Hypothalamus (tissue), 51 donors: ENCODE data around the gene APEX1.
A peak's percentile ranks its signal among the peaks of the same experiment; 100 is the strongest.

ENCODE experiments used
- DNase-seq, 51 donors: peaks; one replicate each; lab custom pipeline; 2025; lab: John Stamatoyannopoulos, UW

Gene APEX1

GRCh38 chr14:20469890-20470602 lies 15.0 kb downstream of the APEX1 start:
- peak in 19 of 51 donors; percentile 5 to 74 (median 30) for DNase-seq

DNA sequence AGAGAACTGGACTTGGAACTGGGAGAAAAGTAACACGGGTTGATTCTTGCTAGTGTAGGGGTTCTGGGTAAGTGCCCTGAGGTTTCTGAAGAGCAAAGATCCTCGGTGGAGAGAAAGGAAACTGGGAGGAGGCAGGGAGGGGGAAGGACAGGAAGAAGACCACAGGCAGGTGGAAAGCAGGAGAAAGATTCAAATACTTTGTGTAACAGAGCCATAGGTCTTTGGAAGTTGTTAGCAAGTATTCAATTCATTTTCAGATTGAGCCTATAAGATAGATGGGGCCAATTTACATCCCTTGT lies 15.5 kb downstream of the APEX1 start:
- DNase-seq: no peak

- DNase-seq: no peak
Measured at GRCh38 chr14:20472536-20473169, 17.6 kb downstream of the APEX1 start.

GRCh38 chr14:20476776-20477175 lies 21.8 kb downstream of the APEX1 start:
- no peak for DNase-seq

DNA sequence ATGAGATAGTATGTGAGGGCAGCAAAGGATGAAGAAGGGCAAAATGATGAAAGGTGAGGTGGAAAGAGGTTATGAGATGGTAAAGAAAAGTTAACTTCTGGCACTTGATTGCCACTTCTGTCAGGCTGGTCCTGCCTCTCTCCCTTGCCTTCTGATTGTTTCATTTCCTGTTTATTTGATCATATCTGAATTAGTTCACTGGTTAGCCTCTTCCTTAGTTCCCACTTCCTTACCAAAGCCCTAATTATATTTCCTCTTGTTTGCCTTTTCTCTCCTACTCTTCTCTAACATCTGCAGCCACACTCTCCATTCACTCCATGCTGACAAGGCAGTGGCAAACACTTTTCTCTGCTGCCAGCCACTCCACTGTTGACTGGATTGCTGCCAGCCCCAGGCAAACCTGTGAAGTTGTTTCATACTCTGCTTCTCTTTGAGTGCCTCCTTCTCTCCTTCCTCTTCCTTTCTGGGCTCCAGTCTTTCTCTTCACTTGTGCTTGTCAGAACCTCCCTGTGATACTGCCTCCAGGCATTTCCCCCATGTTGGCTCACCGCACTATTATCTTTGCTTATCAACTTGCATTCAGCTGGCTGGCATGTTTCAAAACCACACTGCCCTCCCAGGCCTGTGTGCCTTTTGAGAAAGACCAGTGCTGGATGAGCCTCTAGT lies 22.3 kb downstream of the APEX1 start:
- peak in 19 of 51 donors; percentile 1 to 37 (median 13) for DNase-seq

DNA sequence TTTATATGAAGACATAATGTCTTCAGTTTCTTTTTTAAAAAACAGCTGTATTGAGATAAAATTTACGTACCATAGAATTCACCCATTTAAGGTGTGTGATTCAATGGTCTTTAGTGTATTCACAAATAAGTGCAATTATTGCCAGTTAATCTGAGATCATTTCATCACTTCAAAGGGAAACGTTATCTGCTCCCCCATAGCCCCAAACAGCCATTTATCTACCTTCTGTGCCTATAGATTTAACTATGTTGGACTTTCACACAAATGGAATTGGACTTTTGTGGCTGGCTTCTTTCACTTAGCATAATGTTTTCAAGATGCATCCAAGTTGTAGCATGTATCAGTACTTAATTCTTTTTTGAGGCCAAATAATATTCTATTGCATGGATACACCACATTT lies 23.9 kb downstream of the APEX1 start:
- DNase-seq: no peak

- no peak for DNase-seq
Measured at GRCh38 chr14:20482382-20482781, 27.4 kb downstream of the APEX1 start.

DNA sequence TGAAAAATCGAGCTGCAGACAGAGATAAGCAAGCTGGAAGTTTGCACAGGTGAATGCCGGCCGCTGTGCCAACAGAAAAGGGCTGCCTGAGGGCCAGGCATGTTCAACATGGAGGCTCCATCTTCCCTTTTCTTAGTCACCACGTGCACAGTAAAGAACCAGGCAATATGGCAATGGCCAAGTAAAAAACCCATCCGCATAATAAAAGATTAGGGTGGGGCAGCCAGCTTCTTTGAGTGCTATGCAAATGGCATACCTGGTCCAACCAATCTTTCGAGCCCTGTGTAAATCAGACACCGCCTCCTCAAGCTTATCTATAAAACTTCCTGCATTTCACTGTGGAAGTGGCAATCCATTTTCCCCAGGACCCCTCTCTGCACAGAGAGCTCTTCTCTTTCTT lies 30.9 kb downstream of the APEX1 start:
- no peak for DNase-seq

DNA sequence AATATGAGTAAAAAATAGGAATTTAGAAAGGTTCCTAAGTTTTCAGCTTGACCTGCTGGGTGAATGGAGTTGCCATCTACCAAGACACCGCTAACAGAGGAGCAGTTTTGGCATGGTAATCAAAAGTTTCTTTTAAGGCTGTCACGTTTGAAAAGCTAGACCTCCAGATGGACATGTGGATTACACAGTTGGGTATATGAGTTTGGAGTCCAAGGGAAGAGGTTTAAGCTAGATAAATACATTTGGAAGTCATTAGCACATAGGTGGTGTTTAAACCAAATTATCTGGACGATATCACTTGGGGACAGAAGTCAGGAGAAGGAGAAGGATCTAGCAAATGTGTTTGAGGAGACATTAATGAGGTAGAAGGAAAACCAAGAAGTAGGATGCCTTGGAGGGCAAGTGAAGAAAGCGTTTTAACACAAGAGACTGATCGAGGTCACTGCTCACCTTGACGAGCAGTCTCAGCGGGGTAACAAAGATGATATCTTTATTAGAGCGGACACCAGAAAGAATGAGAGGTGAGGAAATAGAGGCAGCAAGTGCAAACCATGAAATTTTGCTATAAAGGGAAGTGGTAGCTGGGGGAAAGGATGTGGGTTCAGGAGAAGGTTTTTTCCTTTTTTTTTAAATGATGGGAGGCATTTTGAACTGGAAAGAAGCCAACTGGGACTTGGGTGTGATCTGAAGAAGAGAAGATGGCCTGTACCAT lies 31.8 kb downstream of the APEX1 start:
- DNase-seq: no peak

DNA sequence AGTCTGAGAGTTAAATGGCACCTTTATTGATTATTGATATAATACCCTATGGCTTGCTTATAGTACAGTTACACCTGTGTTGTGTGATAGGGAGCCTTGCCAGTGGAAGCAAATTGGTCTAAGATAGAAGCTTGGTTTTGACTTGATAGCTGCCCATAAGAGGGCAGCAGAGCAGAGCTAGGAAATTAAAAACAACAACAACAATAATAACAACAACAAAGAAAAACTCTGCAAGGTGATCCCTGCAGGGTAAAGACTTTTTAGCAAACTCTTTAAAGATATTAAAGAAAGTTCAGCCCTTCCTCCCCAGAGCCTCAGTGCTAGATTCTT lies 32.3 kb downstream of the APEX1 start:
- DNase-seq: no peak

DNA sequence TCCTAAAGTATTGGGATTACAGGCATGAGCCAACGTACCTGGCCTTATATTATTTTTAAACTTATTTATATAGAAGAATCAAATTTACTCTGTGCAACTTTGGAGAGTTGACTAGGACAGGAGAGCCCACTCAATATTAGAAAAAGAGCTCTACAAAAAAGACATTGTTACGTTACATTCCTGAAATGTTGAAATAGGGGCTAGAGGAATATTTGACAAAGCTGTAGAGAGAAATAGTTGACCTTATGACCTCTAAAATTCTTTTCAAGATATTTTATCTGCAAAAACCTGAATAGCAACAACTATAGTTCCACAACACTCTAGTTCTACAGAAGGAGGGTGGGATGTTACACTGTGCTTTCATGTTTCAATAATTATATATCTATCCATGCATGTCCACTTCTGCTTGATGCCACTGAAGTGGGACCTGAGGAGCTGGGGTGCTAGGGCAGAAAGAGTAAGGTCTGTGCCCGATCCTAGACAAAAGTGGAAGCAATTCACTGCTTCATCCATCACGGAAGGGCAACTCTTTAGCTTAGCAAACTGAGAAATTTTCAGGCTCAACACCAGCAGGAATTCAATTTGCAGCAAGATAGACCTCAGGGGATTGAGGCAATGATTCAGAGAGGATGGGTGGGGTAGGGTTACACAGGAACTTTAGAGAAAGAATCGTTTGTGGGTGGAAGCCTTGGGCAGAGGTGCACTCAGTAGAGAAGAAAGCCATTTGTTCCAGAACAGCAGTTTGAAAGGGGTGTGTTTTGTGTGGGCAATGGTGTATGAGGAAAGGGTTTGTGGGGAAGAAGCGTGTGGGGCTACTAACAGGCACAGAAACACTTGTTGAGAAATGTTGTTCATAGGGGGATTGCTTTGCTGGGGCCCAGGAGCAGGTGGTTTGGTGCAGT lies 34.3 kb downstream of the APEX1 start:
- no peak for DNase-seq

DNA sequence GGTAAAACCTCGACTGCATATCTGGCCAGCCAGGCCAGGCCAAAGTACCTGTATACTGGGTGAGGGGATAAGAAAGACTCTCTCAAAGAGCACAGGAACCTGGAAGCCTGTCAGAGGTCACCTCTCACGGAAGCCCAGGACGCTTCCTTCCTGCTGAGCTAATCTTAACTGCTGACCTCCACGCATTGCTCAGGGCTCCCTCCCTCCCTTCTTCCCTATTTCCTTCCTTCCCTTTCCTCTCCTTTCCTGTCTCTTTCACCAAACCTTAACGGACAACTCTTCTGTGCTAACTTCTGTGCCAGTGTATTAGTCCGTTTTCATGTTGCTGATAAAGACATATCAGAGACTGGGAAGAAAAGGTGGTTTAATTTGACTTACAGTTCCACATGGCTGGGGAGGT lies 35.5 kb downstream of the APEX1 start:
- DNase-seq: no peak

- DNase-seq: no peak
Measured at GRCh38 chr14:20492486-20492885, 37.5 kb downstream of the APEX1 start.

DNA sequence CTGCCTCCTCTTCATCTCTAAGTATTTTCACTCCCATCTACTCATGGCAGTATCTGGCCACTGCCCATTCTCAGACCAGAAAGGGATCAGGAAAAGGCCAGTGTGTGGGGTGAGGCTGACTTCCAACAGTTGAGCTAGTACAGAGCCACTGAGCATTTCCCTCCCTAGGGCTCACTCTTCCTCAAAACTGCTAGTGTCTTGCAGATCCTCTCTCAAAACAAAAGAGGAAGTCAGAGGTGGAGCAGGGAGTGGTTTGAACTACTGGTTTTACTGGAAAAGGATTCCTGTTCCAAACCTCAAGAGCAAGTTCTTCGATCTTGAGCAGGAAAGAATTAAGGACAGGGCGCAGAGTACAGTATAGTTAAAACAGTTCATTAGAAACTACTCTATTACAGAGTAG lies 38.6 kb downstream of the APEX1 start:
- peak in 7 of 51 donors; percentile 1 to 29 (median 3) for DNase-seq

- no peak for DNase-seq
Measured at GRCh38 chr14:20494935-20495766, 40.1 kb downstream of the APEX1 start.

GRCh38 chr14:20498622-20499021 lies 43.6 kb downstream of the APEX1 start:
- no peak for DNase-seq

GRCh38 chr14:20499108-20499507 lies 44.1 kb downstream of the APEX1 start:
- no peak for DNase-seq

GRCh38 chr14:20499881-20500280 lies 44.9 kb downstream of the APEX1 start:
- DNase-seq: no peak

DNA sequence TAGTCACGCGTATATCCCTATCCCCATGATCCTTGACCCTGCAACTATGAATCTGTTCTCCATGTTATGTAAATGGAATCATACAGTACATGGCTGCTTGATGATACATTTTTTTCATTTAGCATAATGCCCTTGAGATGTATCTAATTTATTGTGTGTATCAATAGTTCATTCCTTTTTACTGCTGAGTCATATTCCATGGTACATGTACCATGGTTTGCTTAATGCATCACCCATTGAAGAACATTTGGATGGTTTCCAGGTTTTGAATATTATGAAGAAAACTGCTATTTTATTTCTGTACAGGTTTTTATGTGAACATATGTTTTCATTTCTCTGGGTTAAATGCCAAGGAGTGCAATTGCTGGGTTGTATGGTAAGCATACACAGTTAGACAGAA lies 46.3 kb downstream of the APEX1 start:
- DNase-seq: no peak

GRCh38 chr14:20503898-20504297 lies 48.9 kb downstream of the APEX1 start:
- DNase-seq: peak in 9 of 51 donors; percentile 0 to 23 (median 2)
